CD14-positive monocyte (primary cell): ENCODE data around the gene NEIL1. TPM values are rescaled to one million over a fixed set of nuclear protein-coding genes. Genes with fewer than 3 reads are reported as not detected.
"Not testable (repeated sequence)": the region's sequence is repeated elsewhere in the genome, so short reads cannot be mapped to it uniquely, and the experiment has no call there.

Source experiments
- DNase-seq, 3 donors: peaks; one replicate each; pipeline ENCODE4 v3.0.0-alpha.2; 2011 to 2022
- H2AFZ ChIP-seq: 2 replicates; pipeline ENCODE4 v1.6.0; 2012; ENCODE audit warnings: mild to moderate bottlenecking, low read depth, low read length, inconsistent platforms; ENCODE audit not compliant: insufficient read depth, poor library complexity, severe bottlenecking
- H3K27ac ChIP-seq, 2 donors: 1 replicate in 1 of 2; 2 replicates in 1 of 2; pipeline ENCODE4 v1.5.1; 2012 to 2013; ENCODE audit warnings: low read length in 2 of 2, control low read depth in 1 of 2, inconsistent platforms in 1 of 2, low read depth in 1 of 2, mild to moderate bottlenecking in 1 of 2
- H3K27me3 ChIP-seq, 2 donors: one replicate each; pipeline versions ENCODE4 v1.6.0 to v1.6.1; 2011 to 2013; ENCODE audit warnings: low read length in 2 of 2; ENCODE audit not compliant: control insufficient read depth in 2 of 2, insufficient read depth in 2 of 2
- H3K36me3 ChIP-seq, 2 donors: replicated peaks in 1 of 2; 1 replicate in 1 of 2; 2 replicates in 1 of 2; pipeline versions ENCODE4 v1.5.1 to v1.6.1; 2012 to 2013; ENCODE audit warnings: low read length in 2 of 2, control low read depth in 1 of 2, inconsistent platforms in 1 of 2, mild to moderate bottlenecking in 1 of 2; ENCODE audit not compliant: insufficient read depth in 2 of 2, control insufficient read depth in 1 of 2
- H3K4me1 ChIP-seq, 2 donors: 1 replicate in 1 of 2; 2 replicates in 1 of 2; pipeline versions ENCODE4 v1.5.1 to v1.6.1; 2012 to 2013; ENCODE audit warnings: low read length in 2 of 2, control low read depth in 1 of 2, inconsistent platforms in 1 of 2, mild to moderate bottlenecking in 1 of 2, moderate library complexity in 1 of 2; ENCODE audit not compliant: insufficient read depth in 2 of 2, control insufficient read depth in 1 of 2
- H3K4me2 ChIP-seq: replicated peaks from 2 replicates; pipeline ENCODE3; 2012; ENCODE audit warnings: low read length, moderate library complexity, mild to moderate bottlenecking; ENCODE audit not compliant: poor library complexity, severe bottlenecking; ENCODE audit errors: extremely low read depth
- H3K4me3 ChIP-seq, 3 experiments: fragments of 200-600 bp in 1 of 3; sonication (generic) in 1 of 3; replicated peaks in 1 of 3; 1 replicate in 2 of 3; 2 replicates in 1 of 3; pipeline ENCODE4 v1.5.1; 2011 to 2013; ENCODE audit warnings: low read length in 3 of 3, mild to moderate bottlenecking in 3 of 3, control low read depth in 2 of 3, low read depth in 2 of 3, inconsistent platforms in 1 of 3, moderate library complexity in 1 of 3
- H3K79me2 ChIP-seq: 2 replicates; pipeline ENCODE4 v1.6.0; 2012; ENCODE audit warnings: mild to moderate bottlenecking, control low read depth, inconsistent platforms, low read length, moderate library complexity; ENCODE audit not compliant: insufficient read depth
- H3K9ac ChIP-seq: 2 replicates; pipeline ENCODE4 v1.6.0; 2017; ENCODE audit warnings: low read length, mild to moderate bottlenecking; ENCODE audit not compliant: insufficient read depth, poor library complexity, severe bottlenecking
- H3K9me3 ChIP-seq, 2 donors: replicated peaks in 1 of 2; 1 replicate in 1 of 2; 2 replicates in 1 of 2; pipeline versions ENCODE4 v1.5.1 to v1.6.1; 2012 to 2013; ENCODE audit warnings: low read length in 2 of 2, control low read depth in 1 of 2; ENCODE audit not compliant: control insufficient read depth in 1 of 2, insufficient read depth in 1 of 2
- H4K20me1 ChIP-seq: 2 replicates; pipeline ENCODE4 v1.6.0; 2012; ENCODE audit warnings: mild to moderate bottlenecking, low read length, control low read depth, moderate library complexity; ENCODE audit not compliant: insufficient read depth
- H3K27ac Mint-ChIP-seq, 7 donors: one replicate each; pipeline ENCODE4 v1.8.0; 2020; ENCODE audit warnings: mild to moderate bottlenecking in 7 of 7, mixed read lengths in 7 of 7, moderate library complexity in 6 of 7, inconsistent platforms in 2 of 7
- H3K27me3 Mint-ChIP-seq, 3 donors: one replicate each; pipeline ENCODE4 v1.8.0; 2021 to 2022; ENCODE audit warnings: low read depth in 3 of 3, mild to moderate bottlenecking in 3 of 3, mixed read lengths in 3 of 3, moderate library complexity in 3 of 3, inconsistent platforms in 1 of 3
- H3K36me3 Mint-ChIP-seq, 2 donors: one replicate each; pipeline ENCODE4 v1.8.0; 2020; ENCODE audit warnings: mixed read lengths in 2 of 2, inconsistent platforms in 1 of 2, mild to moderate bottlenecking in 1 of 2
- H3K4me1 Mint-ChIP-seq: one replicate; pipeline ENCODE4 v1.8.0; 2020; ENCODE audit warnings: mild to moderate bottlenecking, mixed read lengths
- H3K4me3 Mint-ChIP-seq, 2 donors: one replicate each; pipeline ENCODE4 v1.8.0; 2020; ENCODE audit warnings: mild to moderate bottlenecking in 2 of 2, mixed read lengths in 2 of 2, moderate library complexity in 1 of 2
- H3K9me3 Mint-ChIP-seq, 7 donors: one replicate each; pipeline ENCODE4 v1.8.0; 2020 to 2022; ENCODE audit warnings: mixed read lengths in 7 of 7, mild to moderate bottlenecking in 6 of 7, moderate library complexity in 6 of 7, inconsistent platforms in 2 of 7
- CTCF ChIP-seq: fragments of 200-600 bp; IDR thresholded peaks from one replicate; pipeline ENCODE4 v1.8.0; 2022; ENCODE audit warnings: antibody characterized with exemption, mild to moderate bottlenecking
- WGBS: methylation state at CpG from one replicate; pipeline ENCODE4 v1.1.5; 2013; ENCODE audit warnings: missing lambda C conversion rate; ENCODE audit not compliant: insufficient coverage; 5-methylcytosine and 5-hydroxymethylcytosine counted together
- intact Hi-C, 2 donors: fragments of 100-400 bp; cut with micrococcal nuclease; formaldehyde crosslinking; loops; one replicate each; pipeline versions ENCODE4 v1.15.0 to v1.15.1; 2023
- polyA plus RNA-seq, 3 donors: library from polyadenylated mRNA; depleted of rRNA in 1 of 3; unstranded in 2 of 3; stranded (reverse) in 1 of 3; fragments of 300-500 nt in 2 of 3; fragments of >200 nt in 1 of 3; fragmentation: Illumina TruSeq in 2 of 3; gene quantifications; 1 replicate in 2 of 3; 2 replicates in 1 of 3; pipeline ENCODE4 v1.2.3, GENCODE V29; 2012 to 2021

The NEIL1 gene
- polyA plus RNA-seq, 3 donors, result 0.52 to 6.7 (median 0.53) TPM

GRCh38 chr15:75371901-75372688 lies 25.3 kb downstream of the NEIL1 start:
- H3K36me3 Mint-ChIP-seq, result peaks cover 52 to 68% of the 10 kb centered on the region in 2 donors
- no peak overlapping the region for H3K4me3 Mint-ChIP-seq
- no peak overlapping the region for H3K27ac Mint-ChIP-seq

GRCh38 chr15:75380773-75381172 lies 33.9 kb downstream of the NEIL1 start:
- Histone ChIP-seq H4K20me1 (no peaks in the 10 kb centered on the region), H3K4me3 (no peak overlapping the region), H3K27ac (no peak overlapping the region), H3K4me2 (no peak overlapping the region), H3K9me3 (no peaks in the 10 kb centered on the region), H3K79me2 (no peaks in the 10 kb centered on the region), H3K36me3 (peaks cover 71 to 97% of the 10 kb centered on the region in 2 donors), H3K4me1 (no peaks in the 10 kb centered on the region), H3K9ac (no peak overlapping the region), H2AFZ (no peak overlapping the region), H3K27me3 (no peaks in the 10 kb centered on the region)
- DNase-seq, result no peak
- Mint-ChIP-seq H3K27me3 (no peaks in the 10 kb centered on the region), H3K9me3 (no peaks in the 10 kb centered on the region), H3K4me1 (no peaks in the 10 kb centered on the region), H3K27ac (no peak overlapping the region), H3K36me3 (peaks cover 74 to 89% of the 10 kb centered on the region in 2 donors), H3K4me3 (no peak overlapping the region)
- intact Hi-C loops, result no loop called here
- no peak for TF ChIP-seq CTCF
- 90% methylated on average over 1 of the region's 4 CpGs for WGBS

More at GRCh38 chr15:75371901-75372688, 25.3 kb downstream of the NEIL1 start:
- H3K9me3 ChIP-seq, result no peaks in the 10 kb centered on the region
- intact Hi-C loops, result no loop called here
- H3K27me3 Mint-ChIP-seq, result peaks cover 0 to 2% (median 0%) of the 10 kb centered on the region in 3 donors
- no peak for TF ChIP-seq CTCF
- peaks cover 9% of the 10 kb centered on the region for H3K79me2 ChIP-seq
- peaks cover 18% of the 10 kb centered on the region for H3K4me1 Mint-ChIP-seq
- peaks cover 13% of the 10 kb centered on the region for H4K20me1 ChIP-seq
- no peak for DNase-seq
- H2AFZ ChIP-seq, result no peak overlapping the region
- H3K9ac ChIP-seq, result no peak overlapping the region
- no peaks in the 10 kb centered on the region for H3K9me3 Mint-ChIP-seq
- H3K4me1 ChIP-seq, result peaks cover 13 to 19% of the 10 kb centered on the region in 2 donors
- no peak overlapping the region for H3K4me3 ChIP-seq
- no peaks in the 10 kb centered on the region for H3K27me3 ChIP-seq
- peaks cover 58 to 75% of the 10 kb centered on the region in 2 donors for H3K36me3 ChIP-seq
- H3K4me2 ChIP-seq, result no peak overlapping the region
- 100% methylated on average over 7 of the region's 11 CpGs for WGBS
- H3K27ac ChIP-seq, result no peak overlapping the region

- H3K9ac ChIP-seq, H3K4me1 ChIP-seq, intact Hi-C loops, H4K20me1 ChIP-seq, H3K4me2 ChIP-seq, H3K27ac ChIP-seq, DNase-seq, H3K79me2 ChIP-seq, H3K4me1 Mint-ChIP-seq, H3K4me3 ChIP-seq, H3K9me3 Mint-ChIP-seq, H3K4me3 Mint-ChIP-seq, H3K27me3 ChIP-seq, H3K27me3 Mint-ChIP-seq, H3K9me3 ChIP-seq, H2AFZ ChIP-seq: not testable (repeated sequence)
- peak overlapping the region in 1 of 7 donors; percentile 15 for H3K27ac Mint-ChIP-seq
- 100% methylated on average over 4 of the region's 5 CpGs for WGBS
- H3K36me3 Mint-ChIP-seq, result peaks cover 83 to 92% of the 10 kb centered on the region in 2 donors
- peaks cover 81 to 99% of the 10 kb centered on the region in 2 donors for H3K36me3 ChIP-seq
These were observed 37.1 kb downstream of the NEIL1 start for GRCh38 chr15:75383986-75384385.
